ENCODE measurements around the gene DFFB. TPM values are rescaled to one million over a fixed set of nuclear protein-coding genes. Genes with fewer than 3 reads are reported as not detected.

Gene DFFB
- total RNA-seq, 2 experiments from 2014 or later = 7.2 to 8.4 TPM

- DNase-seq = no peak
- ChIA-PET POLR2A (no interaction called here), CTCF (no interaction called here)
- intact Hi-C loops (cut with DNase I, micrococcal nuclease) = no loop called here
- H3K9me3 Mint-ChIP-seq (ENCODE audit: low read depth) = no peaks in the 10 kb centered on the region
- H3K4me1 Mint-ChIP-seq = peaks cover 28% of the 10 kb centered on the region
- no peak for ATAC-seq
- no peak overlapping the region for H3K4me3 Mint-ChIP-seq
- no peaks in the 10 kb centered on the region for H3K27me3 Mint-ChIP-seq
- H3K27ac Mint-ChIP-seq = no peak overlapping the region
- no peaks in the 10 kb centered on the region for H3K36me3 Mint-ChIP-seq (ENCODE audit: low read depth)
Measured at GRCh38 chr1:3905953-3906671, 48.8 kb downstream of the DFFB start.

- no peaks in the 10 kb centered on the region for H3K36me3 Mint-ChIP-seq (ENCODE audit: low read depth)
- POLR2A ChIA-PET = no interaction called here
- CTCF ChIA-PET = interaction anchor here (1.1 kb wide), 1 partner anchor 13 kb away, joined by 3 read pairs; no protein-coding TSS in a partner anchor
- H3K4me1 Mint-ChIP-seq = peaks cover 26% of the 10 kb centered on the region
- H3K27me3 Mint-ChIP-seq = no peaks in the 10 kb centered on the region
- H3K4me3 Mint-ChIP-seq = no peak overlapping the region
- H3K27ac Mint-ChIP-seq = no peak overlapping the region
- no peaks in the 10 kb centered on the region for H3K9me3 Mint-ChIP-seq (ENCODE audit: low read depth)
- intact Hi-C loops (cut with DNase I, micrococcal nuclease) = no loop called here
- no peak for ATAC-seq
- DNase-seq = no peak
Measured at GRCh38 chr1:3906672-3907020, 49.4 kb downstream of the DFFB start.

- ATAC-seq = peak; percentile 14
- no peaks in the 10 kb centered on the region for H3K27me3 Mint-ChIP-seq
- DNase-seq = peak; percentile 72
- intact Hi-C loops (cut with DNase I, micrococcal nuclease) = no loop called here
- no peaks in the 10 kb centered on the region for H3K36me3 Mint-ChIP-seq (ENCODE audit: low read depth)
- no peaks in the 10 kb centered on the region for H3K9me3 Mint-ChIP-seq (ENCODE audit: low read depth)
- H3K4me1 Mint-ChIP-seq = peaks cover 22% of the 10 kb centered on the region
- no peak overlapping the region for H3K27ac Mint-ChIP-seq
- ChIA-PET POLR2A (no interaction called here), CTCF (interaction anchor here (1.1 kb wide), 1 partner anchor 13 kb away, joined by 3 read pairs; no protein-coding TSS in a partner anchor)
- no peak overlapping the region for H3K4me3 Mint-ChIP-seq
Measured at GRCh38 chr1:3907031-3907534, 49.8 kb downstream of the DFFB start.

- H3K9me3 Mint-ChIP-seq (ENCODE audit: low read depth) = no peaks in the 10 kb centered on the region
- POLR2A ChIA-PET = no interaction called here
- ATAC-seq (no peak), DNase-seq (no peak)
- intact Hi-C loops (cut with DNase I, micrococcal nuclease) = no loop called here
- H3K36me3 Mint-ChIP-seq (ENCODE audit: low read depth) = no peaks in the 10 kb centered on the region
- CTCF ChIA-PET = interaction anchor here (0.7 to 1.1 kb wide), 2 partner anchors 12 to 1840 kb away, joined by 3 read pairs; no protein-coding TSS in a partner anchor
- H3K27ac Mint-ChIP-seq = no peak overlapping the region
- peaks cover 16% of the 10 kb centered on the region for H3K4me1 Mint-ChIP-seq
- H3K4me3 Mint-ChIP-seq = no peak overlapping the region
- no peaks in the 10 kb centered on the region for H3K27me3 Mint-ChIP-seq
Measured at GRCh38 chr1:3907621-3908165, 50.4 kb downstream of the DFFB start.

- POLR2A ChIA-PET = no interaction called here
- peak; percentile 2 for DNase-seq
Measured at GRCh38 chr1:3908886-3909517, 51.7 kb downstream of the DFFB start.

GRCh38 chr1:3909615-3910014, 52.3 kb downstream of the DFFB start:
- Mint-ChIP-seq H3K4me1 (peaks cover 3% of the 10 kb centered on the region), H3K27ac (no peak overlapping the region), H3K9me3 (ENCODE audit: low read depth) (no peaks in the 10 kb centered on the region), H3K4me3 (no peak overlapping the region), H3K36me3 (ENCODE audit: low read depth) (no peaks in the 10 kb centered on the region), H3K27me3 (no peaks in the 10 kb centered on the region)
- ChIA-PET CTCF (no interaction called here), POLR2A (no interaction called here)
- ATAC-seq (no peak), DNase-seq (no peak)
- intact Hi-C loops (cut with DNase I, micrococcal nuclease) = loop anchor here in 1 of 2 experiments (2.0 to 10.0 kb wide), 3 partner anchors 135 to 1835 kb away; no protein-coding TSS in a partner anchor

More at GRCh38 chr1:3908886-3909517, 51.7 kb downstream of the DFFB start:
- no peak overlapping the region for H3K4me3 Mint-ChIP-seq
- no peaks in the 10 kb centered on the region for H3K27me3 Mint-ChIP-seq
- CTCF ChIA-PET = interaction anchor here (0.7 kb wide), 1 partner anchor 24 kb away, joined by 3 read pairs; no protein-coding TSS in a partner anchor
- peaks cover 3% of the 10 kb centered on the region for H3K4me1 Mint-ChIP-seq
- no peak for ATAC-seq
- no peak overlapping the region for H3K27ac Mint-ChIP-seq
- intact Hi-C loops (cut with DNase I, micrococcal nuclease) = no loop called here
- H3K36me3 Mint-ChIP-seq (ENCODE audit: low read depth) = no peaks in the 10 kb centered on the region
- no peaks in the 10 kb centered on the region for H3K9me3 Mint-ChIP-seq (ENCODE audit: low read depth)

- ChIA-PET POLR2A (no interaction called here), CTCF (no interaction called here)
- Mint-ChIP-seq H3K4me1 (peaks cover 3% of the 10 kb centered on the region), H3K9me3 (ENCODE audit: low read depth) (no peaks in the 10 kb centered on the region), H3K27me3 (no peaks in the 10 kb centered on the region), H3K4me3 (no peak overlapping the region), H3K36me3 (ENCODE audit: low read depth) (no peaks in the 10 kb centered on the region), H3K27ac (no peak overlapping the region)
- intact Hi-C loops (cut with DNase I, micrococcal nuclease) = loop anchor here in 1 of 2 experiments (2.0 to 10.0 kb wide), 3 partner anchors 135 to 1835 kb away; no protein-coding TSS in a partner anchor
- DNase-seq (no peak), ATAC-seq (no peak)
Measured at GRCh38 chr1:3910049-3910731, 52.9 kb downstream of the DFFB start.

- Mint-ChIP-seq H3K4me1 (peaks cover 3% of the 10 kb centered on the region), H3K27me3 (no peaks in the 10 kb centered on the region), H3K4me3 (no peak overlapping the region), H3K27ac (no peak overlapping the region), H3K36me3 (ENCODE audit: low read depth) (no peaks in the 10 kb centered on the region), H3K9me3 (ENCODE audit: low read depth) (no peaks in the 10 kb centered on the region)
- peak; percentile 87 for ATAC-seq
- intact Hi-C loops (cut with DNase I, micrococcal nuclease) = loop anchor here in 1 of 2 experiments (2.0 to 10.0 kb wide), 3 partner anchors 134 to 1834 kb away; no protein-coding TSS in a partner anchor
- DNase-seq = peak; percentile 90
- ChIA-PET CTCF (interaction anchor here (0.7 to 1.0 kb wide), 2 partner anchors 11 to 94 kb away, joined by 3 read pairs; no protein-coding TSS in a partner anchor), POLR2A (no interaction called here)
Measured at GRCh38 chr1:3910857-3911845, 53.9 kb downstream of the DFFB start.

- intact Hi-C loops (cut with DNase I, micrococcal nuclease) = loop anchor here in 1 of 2 experiments (2.0 to 10.0 kb wide), 3 partner anchors 133 to 1833 kb away; no protein-coding TSS in a partner anchor
Measured at GRCh38 chr1:3911981-3912808, 54.9 kb downstream of the DFFB start.

More at GRCh38 chr1:3911981-3912808, 54.9 kb downstream of the DFFB start:
- Mint-ChIP-seq H3K4me1 (peaks cover 3% of the 10 kb centered on the region), H3K36me3 (ENCODE audit: low read depth) (no peaks in the 10 kb centered on the region), H3K27me3 (no peaks in the 10 kb centered on the region), H3K9me3 (ENCODE audit: low read depth) (no peaks in the 10 kb centered on the region), H3K4me3 (no peak overlapping the region), H3K27ac (no peak overlapping the region)
- CTCF ChIA-PET = no interaction called here
- DNase-seq (no peak), ATAC-seq (no peak)
- POLR2A ChIA-PET = no interaction called here
